GM18858 (cell line): ENCODE measurements around the gene HES2.
"Not testable (repeated sequence)": the region's sequence is repeated elsewhere in the genome, so short reads cannot be mapped to it uniquely, and the experiment has no call there.

ENCODE experiments used
- ATAC-seq: cut with Tn5 transposase; IDR thresholded peaks from one replicate; pipeline ENCODE4 v1.9.1; 2021; ENCODE audit not compliant: unreplicated experiment

The HES2 gene

DNA sequence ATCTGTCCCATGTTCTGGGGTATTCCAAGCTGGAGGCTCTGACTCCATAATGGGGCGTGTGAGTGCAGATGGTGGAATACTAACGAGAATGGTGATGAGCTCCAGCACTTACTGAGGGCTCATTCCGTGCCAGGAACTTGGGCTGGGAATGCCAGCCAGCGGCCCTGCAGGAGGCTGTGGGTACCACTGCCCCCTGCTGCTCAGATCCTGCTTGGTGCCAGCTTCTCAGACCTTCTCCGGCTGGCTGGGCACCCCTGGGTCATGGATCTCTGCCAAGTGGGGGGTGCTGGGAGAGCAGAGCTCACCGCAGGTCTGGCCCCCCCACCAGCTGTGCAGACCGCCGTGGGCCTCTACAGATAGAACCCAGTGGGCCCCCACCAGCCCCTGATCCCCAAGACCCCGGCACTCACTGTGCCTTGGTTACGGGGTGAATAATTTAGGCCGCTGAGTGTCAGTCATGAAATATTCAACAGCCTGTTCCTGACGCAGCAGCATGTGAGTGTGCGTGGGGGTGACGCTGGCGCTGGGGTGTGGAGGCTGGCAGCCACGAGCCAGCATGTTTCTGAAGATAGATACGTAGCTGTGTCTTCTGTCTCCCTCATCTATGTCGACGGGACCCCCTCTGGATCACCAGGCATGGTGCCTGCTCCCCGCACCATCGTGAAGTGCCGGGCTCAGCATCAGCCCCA, 17.4 kb upstream of the HES2 start:
- ATAC-seq: not testable (repeated sequence)

DNA sequence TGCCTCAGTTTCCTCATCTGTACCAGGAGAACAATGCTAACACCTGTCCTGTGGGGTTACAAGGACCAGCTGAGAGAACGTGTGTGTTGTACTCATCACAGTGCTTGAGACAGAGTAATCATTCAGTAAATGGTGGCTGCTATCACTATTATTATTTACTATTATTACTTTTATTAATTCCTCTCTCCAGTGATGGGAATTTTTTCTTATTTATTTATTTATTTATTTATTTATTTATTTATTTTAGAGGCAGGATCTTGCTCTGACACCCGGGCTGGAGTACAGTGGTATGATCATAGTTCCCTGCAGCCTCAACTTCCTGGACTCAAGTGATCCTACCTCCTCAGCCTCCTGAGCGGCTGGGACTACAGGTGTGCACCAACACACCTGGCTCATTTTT, 16.6 kb upstream of the HES2 start:
- not testable (repeated sequence) for ATAC-seq

DNA sequence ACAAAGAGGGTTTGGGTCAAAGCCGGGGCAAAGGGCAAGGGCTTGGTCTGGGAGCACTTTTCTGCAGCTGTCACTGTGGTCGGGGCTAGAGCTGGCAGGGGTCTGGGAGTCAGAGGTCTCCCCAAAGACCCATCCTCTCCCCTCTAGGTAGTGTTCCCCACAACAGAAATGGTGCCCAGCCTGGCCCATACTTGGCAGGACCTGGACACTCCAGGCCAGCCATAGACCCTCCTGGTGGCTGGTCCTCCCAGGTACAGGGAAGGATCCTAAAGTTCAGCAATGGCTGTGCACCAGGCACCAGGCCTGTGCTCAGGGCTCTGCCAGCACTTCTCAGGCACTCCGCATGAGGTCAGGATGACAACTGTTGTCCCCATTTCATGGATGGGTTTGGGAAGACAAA, 15.8 kb upstream of the HES2 start:
- no peak for ATAC-seq

DNA sequence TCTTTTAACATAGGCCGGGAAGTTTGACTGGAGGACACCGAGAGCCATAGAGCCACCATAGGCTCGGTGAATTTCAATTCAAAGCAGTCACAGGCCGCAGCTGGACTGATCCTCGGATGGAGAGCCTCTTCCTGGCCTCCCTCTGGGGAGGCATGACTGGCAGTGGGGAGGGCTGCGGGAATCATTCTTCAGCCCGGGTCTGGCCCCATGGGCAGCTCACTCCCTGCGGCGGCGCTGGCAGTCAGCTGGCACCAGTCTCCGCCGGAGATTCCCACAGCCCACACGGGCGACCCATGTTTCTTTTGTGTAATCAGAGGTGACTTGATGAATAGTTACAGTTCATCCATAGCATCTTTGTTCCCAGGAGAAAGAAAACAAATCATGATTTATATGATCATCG, 15.4 kb upstream of the HES2 start:
- no peak for ATAC-seq

DNA sequence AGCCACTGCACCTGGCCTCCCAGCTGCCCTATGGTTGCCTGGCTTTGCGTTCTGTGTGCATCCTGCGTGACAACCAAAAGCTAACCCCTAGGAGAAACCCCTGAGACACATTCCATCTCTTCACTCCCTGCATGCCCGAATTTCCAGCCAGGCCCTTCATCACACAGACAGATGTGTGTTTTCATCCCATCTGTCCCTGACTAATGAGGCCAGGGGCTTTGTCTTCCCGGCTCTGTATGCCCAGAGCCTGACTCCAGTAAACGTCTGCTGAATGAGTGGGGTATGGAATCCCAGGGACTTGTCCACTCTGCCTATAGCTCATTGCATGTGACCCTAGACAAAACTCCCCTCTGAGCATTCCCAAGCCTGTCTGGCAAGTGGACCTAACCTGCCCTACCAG, 14.5 kb upstream of the HES2 start:
- ATAC-seq: no peak

DNA sequence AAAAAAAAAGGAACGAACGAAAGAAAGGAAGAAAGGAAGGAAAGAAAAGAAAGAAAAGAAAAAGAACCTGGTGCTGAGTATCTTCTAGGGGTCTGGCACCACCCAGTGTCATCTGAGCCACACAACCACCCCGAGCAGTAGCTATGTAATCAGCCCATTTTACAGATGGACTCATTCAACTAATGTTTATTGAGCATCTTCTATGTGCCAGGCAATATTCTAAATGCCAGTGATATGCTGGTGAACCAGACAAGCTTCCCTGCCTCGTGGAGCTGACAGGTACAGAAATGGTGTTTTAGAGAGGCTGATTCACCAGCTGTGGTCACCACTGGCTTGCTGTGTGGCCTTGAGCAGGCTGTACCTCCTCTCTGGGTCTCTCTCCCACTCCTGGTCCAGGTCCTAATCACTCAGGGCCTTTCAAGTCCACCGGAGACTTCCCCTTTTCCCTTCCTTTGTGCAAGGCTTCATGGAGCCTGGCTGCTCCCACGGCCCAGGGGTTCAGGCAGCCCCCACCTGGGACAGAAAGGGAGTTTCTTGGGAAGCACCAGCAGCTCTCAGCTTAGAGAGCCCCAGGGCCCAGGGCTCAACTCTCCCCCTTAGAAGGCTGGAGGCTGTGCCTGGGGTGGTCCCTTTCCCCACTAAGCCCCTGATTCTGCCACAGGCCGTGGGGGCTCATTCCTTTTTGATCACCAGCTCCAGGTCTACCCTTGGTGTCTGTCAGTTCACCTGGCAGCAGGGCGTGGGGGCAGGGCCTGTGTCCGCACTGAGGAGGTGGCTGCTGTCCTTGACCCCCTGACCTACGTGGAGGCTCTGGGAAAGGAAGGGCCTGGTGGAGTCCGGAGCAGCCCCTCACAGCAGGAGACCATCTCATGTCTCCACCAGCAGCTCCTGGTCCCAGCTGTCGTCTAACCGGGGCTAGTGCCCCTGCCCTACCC, 12.2 kb upstream of the HES2 start:
- ATAC-seq: not testable (repeated sequence)

DNA sequence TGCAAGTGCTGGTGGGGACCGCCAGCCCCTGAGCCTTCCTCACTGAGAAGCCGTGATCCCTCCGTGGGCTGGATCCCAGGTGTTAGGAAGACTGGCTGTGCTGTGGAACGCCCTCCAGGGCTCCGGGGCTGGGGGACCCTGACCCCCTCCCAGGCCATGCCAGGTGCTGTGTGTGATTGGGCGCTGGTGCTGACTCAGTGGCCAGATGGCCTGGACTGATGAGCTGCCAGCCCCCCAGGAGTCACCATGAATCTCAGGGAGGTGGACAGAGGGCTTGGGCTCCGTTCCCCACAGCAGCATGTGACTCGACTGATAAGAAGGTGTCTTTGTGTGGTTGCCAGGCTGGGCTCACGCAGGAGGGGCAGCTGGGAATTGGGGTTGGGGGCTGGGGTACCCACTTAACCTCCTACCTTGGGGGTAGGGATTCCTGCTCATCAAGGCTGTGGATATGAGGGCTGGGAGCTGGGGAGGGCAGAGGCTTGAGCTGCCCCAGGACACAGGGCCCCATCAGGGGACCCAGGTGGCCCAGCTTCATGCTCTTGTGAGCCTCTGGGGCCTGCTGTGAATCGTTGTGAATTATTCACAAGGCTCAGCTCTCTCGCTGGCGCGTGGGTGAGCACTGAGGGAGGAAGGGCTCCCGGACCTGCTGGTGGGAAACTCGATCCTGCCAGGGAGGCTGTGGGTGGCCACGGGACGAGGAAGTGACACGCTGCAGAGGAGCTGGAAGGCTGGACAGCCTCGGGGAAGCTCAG, 10.1 kb upstream of the HES2 start:
- not testable (repeated sequence) for ATAC-seq

DNA sequence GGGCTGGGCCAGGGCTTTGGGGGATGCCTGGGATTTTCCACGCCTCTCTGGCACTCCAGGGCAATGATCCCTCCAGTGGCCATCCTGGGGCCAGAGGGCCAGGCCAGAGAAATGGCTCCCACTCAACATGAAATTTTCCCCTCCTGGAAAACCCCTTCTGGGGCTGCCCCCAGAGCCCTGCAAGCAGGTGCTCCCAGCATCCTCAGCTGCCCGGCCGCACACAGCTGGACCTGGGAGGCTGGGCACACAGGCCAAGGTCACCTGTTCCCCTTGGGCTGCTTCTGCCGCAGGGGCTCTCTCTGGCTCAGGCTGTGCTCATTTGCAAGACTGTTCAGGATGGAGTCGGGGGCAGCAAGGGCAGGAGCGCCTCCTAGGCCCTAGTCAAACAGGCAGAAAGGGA, 8.7 kb upstream of the HES2 start:
- not testable (repeated sequence) for ATAC-seq

DNA sequence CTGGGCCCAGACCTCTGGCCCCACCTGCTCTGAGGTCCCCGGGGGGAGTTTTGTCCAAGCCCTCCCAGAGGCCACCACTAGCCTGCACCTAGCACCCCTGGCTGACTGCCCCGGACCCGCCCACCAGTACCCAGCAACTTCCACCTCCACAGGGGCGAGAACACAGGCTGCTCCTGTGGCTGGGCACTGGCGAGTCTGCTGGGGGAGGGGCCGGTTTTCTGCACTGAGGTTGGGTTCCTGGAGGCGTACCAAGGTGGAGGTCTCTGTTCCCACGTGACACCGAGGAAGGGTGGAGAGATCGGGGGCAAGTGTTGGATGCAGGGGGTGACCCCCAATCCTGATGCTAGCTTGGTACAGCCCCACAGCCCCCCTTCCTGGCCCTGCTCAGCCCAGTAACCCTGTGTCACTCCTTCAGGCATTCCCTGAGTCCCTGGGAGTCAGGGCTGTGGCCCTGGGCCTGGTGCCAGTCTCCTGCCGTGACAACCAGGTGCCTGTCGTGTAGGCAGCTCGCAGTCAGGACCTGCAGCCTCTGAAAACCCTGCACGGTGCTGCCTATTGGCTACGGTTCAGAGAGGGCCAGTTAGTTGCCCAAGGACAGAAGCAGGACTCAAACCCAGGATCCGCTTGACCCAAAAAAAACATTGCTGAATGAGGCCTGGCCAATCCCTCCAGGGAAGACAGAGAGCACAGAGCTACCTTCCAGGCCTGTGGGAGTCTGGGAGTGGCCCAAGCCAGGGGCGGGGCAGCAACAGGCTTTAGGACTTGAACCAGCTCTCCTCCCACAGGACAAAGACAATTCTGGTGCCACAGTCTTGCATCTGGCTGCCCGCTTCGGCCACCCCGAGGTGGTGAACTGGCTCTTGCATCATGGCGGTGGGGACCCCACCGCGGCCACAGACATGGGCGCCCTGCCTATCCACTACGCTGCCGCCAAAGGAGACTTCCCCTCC, 8.0 kb upstream of the HES2 start:
- ATAC-seq: no peak

DNA sequence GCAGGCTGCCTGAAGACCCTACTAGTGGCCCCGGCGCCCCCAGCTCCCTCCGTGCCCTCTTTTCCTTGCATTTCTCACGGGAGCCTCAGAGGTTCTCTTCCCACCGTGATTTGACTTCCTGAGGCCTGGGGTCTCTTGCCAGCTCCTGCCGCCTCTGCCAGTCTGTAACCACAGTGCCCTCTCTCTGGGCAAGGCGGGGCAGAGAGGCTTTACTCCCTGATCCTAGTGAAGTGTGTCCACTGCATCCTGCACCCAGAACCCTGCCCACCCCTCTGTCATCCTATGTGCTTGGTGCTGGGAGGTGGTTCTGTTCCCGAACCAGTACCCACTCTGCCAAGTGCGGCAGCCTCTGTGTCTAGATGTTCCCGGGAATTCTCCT, 7.2 kb upstream of the HES2 start:
- ATAC-seq: no peak

DNA sequence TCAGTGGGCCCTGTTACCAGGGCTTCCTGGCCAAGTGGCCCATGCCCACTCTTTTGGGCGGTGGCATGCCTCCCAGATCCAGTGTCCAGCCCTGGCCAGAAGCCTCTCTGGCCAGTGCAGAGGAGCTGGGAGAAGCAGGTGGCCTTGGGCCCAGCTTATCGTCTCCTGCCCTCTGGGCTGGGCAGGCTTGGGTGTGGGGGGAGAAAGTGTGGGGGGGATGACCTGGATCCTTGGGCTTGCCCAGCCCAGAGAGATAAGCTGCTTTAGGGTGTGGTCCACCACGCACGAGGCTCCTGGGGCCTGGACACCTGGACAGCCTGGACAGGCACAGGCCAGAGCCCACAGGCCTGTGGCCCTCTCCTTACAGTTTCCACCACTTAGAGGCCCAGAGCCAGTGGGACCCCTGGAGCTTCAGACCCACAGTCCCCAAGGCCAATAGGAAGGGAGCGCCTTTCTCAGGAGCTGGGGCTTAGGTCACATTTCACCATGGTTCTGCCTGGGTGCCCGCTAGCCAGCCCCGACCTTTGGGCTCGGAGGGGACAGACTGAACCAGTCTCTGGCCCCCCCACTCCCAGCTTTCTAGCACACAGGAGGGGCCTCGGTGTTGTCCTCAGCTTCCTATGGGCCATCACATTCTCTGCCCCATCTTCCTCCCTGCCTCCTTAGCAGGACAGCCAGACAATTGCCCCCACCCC, 6.7 kb upstream of the HES2 start:
- no peak for ATAC-seq

DNA sequence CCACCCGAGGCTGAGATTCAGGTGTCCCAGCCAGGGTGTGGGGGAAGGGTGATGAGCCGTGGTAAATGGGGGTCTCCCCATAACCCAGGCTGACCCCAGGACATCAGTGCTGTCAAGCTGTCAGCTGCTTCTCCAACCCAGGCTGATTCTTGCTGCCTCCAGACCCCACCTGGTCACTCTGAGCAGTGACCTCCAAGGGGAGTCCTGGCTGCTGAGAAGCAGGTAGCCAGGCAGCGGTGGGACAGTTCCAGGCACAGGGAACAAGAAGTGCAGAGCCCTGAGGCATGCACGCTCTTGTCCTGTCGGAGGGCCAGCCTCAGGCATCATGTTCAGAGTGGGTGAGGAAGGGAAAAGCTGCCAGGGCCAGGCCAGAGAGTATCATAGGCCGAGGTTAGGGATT, 5.9 kb upstream of the HES2 start:
- ATAC-seq: no peak

DNA sequence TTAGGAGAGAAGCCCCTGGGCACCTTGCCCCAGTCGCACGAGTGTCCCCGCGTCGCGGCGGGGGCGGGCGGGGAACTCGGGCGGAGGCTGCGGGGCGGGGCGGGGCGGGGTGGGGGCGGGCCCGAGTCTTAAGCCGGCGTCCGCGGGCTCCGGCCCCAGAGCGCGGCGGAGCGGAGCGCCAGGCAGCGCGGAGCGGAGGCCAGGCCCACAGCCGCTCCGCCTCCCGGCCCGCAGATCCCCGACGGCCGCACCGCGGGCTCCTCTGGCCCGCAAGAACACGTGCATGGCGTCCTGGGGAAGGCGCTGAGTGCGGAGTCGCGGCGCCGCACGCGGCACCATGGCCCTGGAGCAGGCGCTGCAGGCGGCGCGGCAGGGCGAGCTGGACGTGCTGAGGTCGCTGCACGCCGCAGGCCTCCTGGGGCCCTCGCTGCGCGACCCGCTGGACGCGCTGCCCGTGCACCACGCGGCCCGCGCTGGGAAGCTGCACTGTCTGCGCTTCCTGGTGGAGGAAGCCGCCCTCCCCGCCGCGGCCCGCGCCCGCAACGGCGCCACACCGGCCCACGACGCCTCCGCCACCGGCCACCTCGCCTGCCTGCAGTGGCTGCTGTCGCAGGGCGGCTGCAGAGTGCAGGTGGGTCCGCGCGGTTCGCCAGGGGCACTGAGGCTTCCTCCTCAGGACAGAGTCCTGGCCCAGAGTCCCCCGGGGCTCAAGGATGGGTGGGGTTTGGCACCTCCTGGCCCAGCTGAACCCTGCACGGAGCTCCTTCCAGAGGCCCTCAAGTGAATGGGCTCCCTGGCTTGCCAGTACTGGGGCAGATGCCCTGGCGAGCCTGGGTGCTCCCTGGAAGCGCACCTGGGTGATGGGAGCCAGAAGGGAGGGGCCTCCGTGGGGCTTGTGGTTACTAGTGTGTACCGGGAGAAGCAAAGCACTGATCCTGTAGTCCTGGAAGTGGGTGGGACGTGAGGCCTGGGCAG, 5.2 kb upstream of the HES2 start, which contains the start of gene ESPN:
ESPN (plus strand) TSS at position 158 of the 975 bp plus-strand sequence; CDS start at position 338, 180 bp downstream.
- ATAC-seq: no peak

DNA sequence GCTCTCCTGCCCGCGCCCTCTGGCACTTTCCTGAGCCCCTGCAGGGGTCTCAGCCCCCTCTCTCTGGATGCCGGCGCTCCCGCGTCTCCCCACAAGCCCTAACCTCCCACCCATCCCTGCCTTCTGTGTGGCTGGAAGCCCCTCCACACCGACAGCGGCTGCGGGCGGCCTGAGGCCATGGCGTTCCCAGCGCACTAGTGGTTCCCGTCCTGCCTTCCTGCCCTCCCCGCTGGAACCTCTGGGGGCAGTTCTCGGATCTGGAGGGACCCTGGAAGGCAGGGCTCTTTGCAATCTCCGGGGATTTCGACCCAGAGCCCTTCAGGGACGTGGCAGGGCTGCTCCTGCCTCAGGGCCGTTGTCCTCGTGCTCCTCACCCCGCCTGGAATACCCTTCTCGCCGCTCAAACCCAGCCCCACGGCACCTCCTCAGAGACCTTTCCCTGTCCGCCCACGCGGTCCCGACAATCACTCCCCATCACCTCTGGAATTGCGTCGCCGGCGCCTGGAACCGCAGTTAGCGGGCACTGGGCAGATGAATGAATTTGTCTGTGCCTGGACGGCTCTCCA, 4.4 kb upstream of the HES2 start:
- no peak for ATAC-seq

DNA sequence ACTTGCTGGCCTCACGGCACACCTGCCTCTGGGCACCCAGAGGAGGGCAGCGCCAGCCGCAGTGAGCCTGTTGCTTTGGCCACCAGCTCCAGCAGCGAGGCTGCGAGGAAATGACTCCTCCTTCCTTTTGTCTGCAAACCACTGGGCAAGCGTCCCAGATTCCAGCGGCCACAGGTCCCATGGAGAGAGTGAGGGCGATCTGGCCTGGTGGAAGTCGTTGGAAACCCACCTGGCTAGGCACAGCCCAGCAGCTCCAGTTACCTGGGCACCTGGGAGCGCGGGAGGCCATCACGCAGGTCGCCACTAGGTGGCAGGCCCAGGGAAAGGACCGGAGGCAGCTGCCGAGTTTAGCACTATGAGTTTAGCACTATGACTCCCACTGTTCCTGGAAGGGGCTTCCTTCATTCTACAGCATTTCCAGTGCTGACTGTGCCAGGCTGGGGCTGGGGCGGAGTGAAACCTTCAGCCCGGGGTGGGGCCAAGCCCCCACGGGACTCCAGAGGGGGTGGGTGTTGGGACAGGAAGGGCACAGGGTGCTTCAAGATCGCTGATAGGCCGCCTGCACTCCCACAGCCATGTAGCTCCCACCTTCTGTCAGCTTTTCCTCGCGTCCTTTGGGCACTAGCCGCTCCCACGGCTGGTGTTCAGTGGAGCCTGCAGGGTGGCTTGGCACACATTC, 3.7 kb upstream of the HES2 start:
- ATAC-seq: peak; percentile 44

DNA sequence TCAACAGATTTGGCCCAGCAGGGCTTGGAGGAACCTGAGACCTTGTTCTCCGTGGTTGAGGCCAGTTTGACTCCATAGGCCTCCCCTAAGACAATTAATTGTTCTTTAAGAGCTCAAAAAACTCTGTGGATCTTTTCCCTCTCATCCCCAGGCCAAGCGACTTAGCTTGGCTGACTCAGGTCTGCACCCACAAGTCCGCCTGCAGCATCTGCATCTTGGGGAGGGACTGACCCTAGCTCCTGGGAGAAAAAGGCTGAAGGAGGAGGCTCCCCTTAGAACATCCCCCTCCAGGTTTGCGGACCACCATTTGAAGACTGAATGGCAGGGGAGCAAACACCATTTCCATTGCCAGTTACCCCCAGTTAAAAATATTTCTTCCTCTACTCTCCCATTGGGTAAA, 1.5 kb upstream of the HES2 start:
- ATAC-seq: no peak

DNA sequence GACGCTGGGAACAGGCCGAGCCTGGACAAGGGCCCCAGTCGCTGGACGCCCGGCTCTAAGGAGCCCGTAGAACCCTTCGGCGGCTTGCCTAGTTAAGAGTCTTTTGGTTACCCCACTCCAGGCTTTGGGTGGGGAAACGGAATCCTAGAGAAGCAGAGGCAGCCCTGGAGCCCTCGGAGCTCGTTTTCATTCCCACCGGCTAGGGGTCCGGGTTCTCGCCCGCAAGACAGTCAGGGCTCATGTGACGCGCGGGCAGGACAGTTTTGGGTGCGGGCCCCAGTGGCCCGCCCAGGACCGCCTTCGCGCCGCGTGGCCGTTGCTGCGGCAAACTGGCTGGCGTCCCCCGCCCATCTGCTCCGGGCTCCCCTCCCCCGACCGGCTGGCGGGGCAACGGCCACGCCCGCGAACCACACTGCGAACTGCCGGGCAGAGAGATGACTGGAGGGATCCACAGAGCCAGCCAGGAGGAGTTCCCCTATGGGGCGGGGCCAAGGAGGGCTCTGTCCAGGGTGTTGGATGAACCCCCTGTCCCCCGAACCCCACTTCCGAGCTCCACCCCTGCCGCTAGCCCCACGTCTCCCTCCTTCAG, 829 bp upstream of the HES2 start:
- ATAC-seq: no peak
